Pancreas (tissue), 10 donors: ENCODE data around the gene MCC. TPM values are rescaled to one million over a fixed set of nuclear protein-coding genes. Genes with fewer than 3 reads are reported as not detected.

Experiments
- ATAC-seq, 4 donors: fragments of 200-7000 bp; cut with Tn5 transposase; one replicate each; pipeline versions ENCODE4 v1.8.0 to v1.9.1; 2020; ENCODE audit warnings: mild to moderate bottlenecking in 4 of 4, moderate library complexity in 4 of 4
- DNase-seq, 6 donors: peaks; one replicate each; pipeline ENCODE4 v3.0.0-alpha.2; 2020
- FAIRE-seq: peaks from 2 replicates; lab custom pipeline; 2012; peaks lifted over from hg19 to GRCh38; lab: Jason Lieb, UNC
- H3K27ac ChIP-seq, 4 donors: fragments of 200-600 bp; sonication (generic); 1 replicate in 3 of 4; 2 replicates in 1 of 4; pipeline versions ENCODE4 v1.5.0 to v1.8.0; 2020
- H3K27me3 ChIP-seq, 4 donors: fragments of 200-600 bp; one replicate each; pipeline ENCODE4 v1.8.0; 2021
- H3K36me3 ChIP-seq, 3 donors: fragments of 200-600 bp; sonication (generic) in 1 of 3; one replicate each; pipeline versions ENCODE4 v1.5.0 to v1.8.0; 2020 to 2021
- H3K4me1 ChIP-seq, 3 donors: fragments of 200-600 bp; one replicate each; pipeline ENCODE4 v1.8.0; 2021
- H3K4me3 ChIP-seq, 4 donors: fragments of 200-600 bp; sonication (generic) in 2 of 4; one replicate each; pipeline versions ENCODE4 v1.5.0 to v1.8.0; 2020 to 2021
- H3K9me3 ChIP-seq, 4 donors: fragments of 200-600 bp; one replicate each; pipeline ENCODE4 v1.8.0; 2021
- CTCF ChIP-seq, 4 donors: fragments of 200-600 bp; sonication (generic) in 3 of 4; IDR thresholded peaks; one replicate each; pipeline versions ENCODE4 v1.5.0 to v1.8.0; 2021; ENCODE audit warnings: antibody characterized with exemption in 4 of 4
- WGBS, 2 donors: extraction: QIAGEN DNeasy Blood & Tissue Kit; methylation state at CpG; one replicate each; pipeline ENCODE4 v1.1.7; 2013; 5-methylcytosine and 5-hydroxymethylcytosine counted together
- intact Hi-C, 3 donors: fragments of 100-400 bp; cut with DNase I; formaldehyde crosslinking; loops; one replicate each; pipeline versions ENCODE4 v1.11.1 to v1.14.2; 2022
- polyA plus RNA-seq, 2 donors: library from polyadenylated mRNA; stranded (reverse); fragments of 200-250 nt; gene quantifications; one replicate each; pipeline ENCODE4 v1.2.3, GENCODE V29; 2013
- total RNA-seq, 6 donors: library from RNA; stranded (reverse); fragmentation: NEBNext Ultra II Directional in 4 of 6; extraction: Animal tissue kit (Norgen Biotek cat#: 25700) in 4 of 6; gene quantifications; one replicate each; pipeline versions ENCODE4 v1.2.1 to v1.2.4, GENCODE V29; 2021 to 2023
- donor health status: healthy with polysubstance abuse.
- donor health status: DM: no; HTN: no; CAD: no; lungs with moderate emphysema.
- donor health status: DM: no; HTN: no; CAD: no.
- donor health status: control.
- donor health status: control.
- donor health status: Bipolar disorder and iron deficiency.
- donor health status: DM: yes; HTN: yes; CAD: no.
- donor health status: DM: no; HTN: no; CAD: no.
- donor health status: DM: no; HTN: no; CAD: no.
- donor health status: DM: yes; HTN: yes; CAD: no.

Gene MCC
- total and polyA plus RNA-seq, 8 donors: 1.3 to 8.3 (median 4.0) TPM

- 64 to 75% methylated on average over 3 of the region's 3 CpGs for WGBS, 2 donors
- Histone ChIP-seq H3K27ac (no peak overlapping the region), H3K36me3 (no peaks in the 10 kb centered on the region), H3K27me3 (peaks cover 0 to 2% (median 0%) of the 10 kb centered on the region in 4 donors), H3K4me3 (no peak overlapping the region), H3K9me3 (no peaks in the 10 kb centered on the region), H3K4me1 (peaks cover 0 to 5% (median 0%) of the 10 kb centered on the region in 3 donors)
- intact Hi-C loops: no loop called here
- FAIRE-seq: no peak
- no peak for DNase-seq
- ATAC-seq: peak in 3 of 4 donors; percentile 35 to 75 (median 65)
- TF ChIP-seq CTCF (IDR thresholded peaks at IDR 0.05): no peak
Observed at GRCh38 chr5:113489299-113489698, 1.0 kb upstream of the MCC start.

GRCh38 chr5:113488645-113489184, 462 bp upstream of the MCC start:
- DNase-seq (peak in 1 of 6 donors; percentile 18), FAIRE-seq (no peak), ATAC-seq (peak; percentile 43 to 58 (median 57))
- H3K27me3 ChIP-seq: peaks cover 0 to 2% (median 0%) of the 10 kb centered on the region in 4 donors
- H3K4me1 ChIP-seq: peaks cover 0 to 5% (median 0%) of the 10 kb centered on the region in 3 donors
- 9% methylated on average over 20 of the region's 20 CpGs for WGBS, 2 donors
- H3K9me3 ChIP-seq: no peaks in the 10 kb centered on the region
- H3K36me3 ChIP-seq: no peaks in the 10 kb centered on the region
- no peak for TF ChIP-seq CTCF (IDR thresholded peaks at IDR 0.05)
- peak overlapping the region in 2 of 4 donors; percentile 20 to 49 for H3K27ac ChIP-seq
- H3K4me3 ChIP-seq: peak overlapping the region; percentile 23 to 66 (median 48)
- intact Hi-C loops: no loop called here

GRCh38 chr5:113487416-113487780, 855 bp downstream of the MCC start:
- Histone ChIP-seq H3K27ac (no peak overlapping the region), H3K9me3 (no peaks in the 10 kb centered on the region), H3K27me3 (peaks cover 0 to 2% (median 0%) of the 10 kb centered on the region in 4 donors), H3K4me1 (peaks cover 0 to 5% (median 0%) of the 10 kb centered on the region in 3 donors), H3K36me3 (no peaks in the 10 kb centered on the region), H3K4me3 (peak overlapping the region; percentile 23 to 66 (median 48))
- DNase-seq: peak in 1 of 6 donors; percentile 17
- intact Hi-C loops: no loop called here
- no peak for FAIRE-seq
- 6 to 7% methylated on average over 18 of the region's 18 CpGs for WGBS, 2 donors
- TF ChIP-seq CTCF (IDR thresholded peaks at IDR 0.05): no peak
- ATAC-seq: peak; percentile 21 to 50 (median 43)

GRCh38 chr5:113480243-113480642, 8.0 kb downstream of the MCC start:
- TF ChIP-seq CTCF (IDR thresholded peaks at IDR 0.05): no peak
- ATAC-seq: no peak
- Histone ChIP-seq H3K36me3 (no peaks in the 10 kb centered on the region), H3K27ac (no peak overlapping the region), H3K4me3 (no peak overlapping the region), H3K27me3 (no peaks in the 10 kb centered on the region), H3K9me3 (no peaks in the 10 kb centered on the region), H3K4me1 (no peaks in the 10 kb centered on the region)
- FAIRE-seq: no peak
- 60 to 65% methylated on average over 5 of the region's 5 CpGs for WGBS, 2 donors
- DNase-seq: no peak
- intact Hi-C loops: no loop called here

GRCh38 chr5:113478691-113479090, 9.6 kb downstream of the MCC start:
- TF ChIP-seq CTCF (IDR thresholded peaks at IDR 0.05): no peak
- Histone ChIP-seq H3K27ac (no peak overlapping the region), H3K9me3 (no peaks in the 10 kb centered on the region), H3K4me3 (no peak overlapping the region), H3K4me1 (no peaks in the 10 kb centered on the region), H3K27me3 (no peaks in the 10 kb centered on the region), H3K36me3 (no peaks in the 10 kb centered on the region)
- WGBS, 2 donors: 42 to 55% methylated on average over 3 of the region's 3 CpGs
- FAIRE-seq (no peak), DNase-seq (no peak), ATAC-seq (no peak)
- intact Hi-C loops: no loop called here
